H1 (cell line): ENCODE data around the gene UBQLN1. TPM values are rescaled to one million over a fixed set of nuclear protein-coding genes. Genes with fewer than 3 reads are reported as not detected.

Experiments used
- ASH2L ChIP-seq: fragments of 200-600, 300-600 bp; sonication (generic); IDR thresholded peaks from one replicate; pipeline ENCODE4 v1.7.1; 2017; ENCODE audit warnings: low read length
- BACH1 ChIP-seq: IDR thresholded peaks from 2 replicates; pipeline ENCODE4 v1.6.1; 2012; ENCODE audit warnings: low read length, improper control_type of control experiment
- CTBP2 ChIP-seq: IDR thresholded peaks from 2 replicates; pipeline ENCODE4 v1.7.0; 2011; ENCODE audit warnings: borderline replicate concordance, mild to moderate bottlenecking, moderate library complexity, mixed read lengths, low read length; ENCODE audit not compliant: insufficient read depth, insufficient read length
- FOSL1 ChIP-seq: IDR thresholded peaks from 2 replicates; pipeline ENCODE4 v1.6.1; 2011; ENCODE audit warnings: mild to moderate bottlenecking, low read depth, low read length, moderate library complexity; ENCODE audit not compliant: insufficient read depth
- GTF2F1 ChIP-seq: IDR thresholded peaks from 2 replicates; pipeline ENCODE4 v1.6.1; 2012; ENCODE audit warnings: low read depth, low read length, improper control_type of control experiment, borderline replicate concordance
- HDAC2 ChIP-seq, 2 experiments: fragments of 300-600 bp in 1 of 2; sonication (generic) in 1 of 2; IDR thresholded peaks; 2 replicates each; pipeline ENCODE4 v1.6.1; 2011 to 2012; ENCODE audit warnings: low read depth in 2 of 2, low read length in 2 of 2, mild to moderate bottlenecking in 2 of 2, moderate library complexity in 2 of 2, borderline replicate concordance in 1 of 2, inconsistent platforms in 1 of 2
- JUN ChIP-seq: IDR thresholded peaks from 2 replicates; pipeline ENCODE4 v1.6.1; 2011; ENCODE audit warnings: low read depth, mild to moderate bottlenecking, improper control_type of control experiment, low read length
- KDM1A ChIP-seq: fragments of 200-600, 300-600 bp; sonication (generic); IDR thresholded peaks from 2 replicates; pipeline ENCODE4 v1.7.1; 2016; ENCODE audit warnings: mild to moderate bottlenecking, low read length, borderline replicate concordance
- MAFK ChIP-seq: IDR thresholded peaks from 2 replicates; pipeline ENCODE4 v1.6.1; 2012; ENCODE audit warnings: low read depth, mild to moderate bottlenecking, improper control_type of control experiment, low read length
- PHF8 ChIP-seq: fragments of 200-600 bp; sonication (generic); conservative IDR thresholded peaks from 2 replicates; pipeline ENCODE4 v1.7.1; 2012; ENCODE audit warnings: low read depth, mild to moderate bottlenecking, inconsistent platforms, low read length, moderate library complexity
- RNF2 ChIP-seq: fragments of 200-900, 300-1000 bp; sonication (generic); IDR thresholded peaks from 2 replicates; pipeline ENCODE4 v1.7.1; 2016; ENCODE audit warnings: borderline replicate concordance, low read depth, mild to moderate bottlenecking, antibody characterized with exemption, low read length; ENCODE audit not compliant: poor library complexity, severe bottlenecking; ENCODE audit errors: missing control alignments
- RXRA ChIP-seq: IDR thresholded peaks from 2 replicates; pipeline ENCODE4 v1.6.1; 2011; ENCODE audit warnings: low read depth, mild to moderate bottlenecking, low read length, moderate library complexity; ENCODE audit not compliant: insufficient read depth
- SAP30 ChIP-seq: fragments of 300-600 bp; sonication (generic); IDR thresholded peaks from 2 replicates; pipeline ENCODE4 v1.7.1; 2012; ENCODE audit warnings: low read length, moderate library complexity, mild to moderate bottlenecking, inconsistent platforms; ENCODE audit not compliant: insufficient read depth, insufficient replicate concordance
- SIN3A ChIP-seq, 2 experiments: IDR thresholded peaks in 1 of 2; conservative IDR thresholded peaks in 1 of 2; 2 replicates each; pipeline ENCODE4 v1.6.1; 2011 to 2012; ENCODE audit warnings: low read length in 2 of 2, improper control_type of control experiment in 1 of 2, low read depth in 1 of 2, mild to moderate bottlenecking in 1 of 2
- SIX5 ChIP-seq: IDR thresholded peaks from 2 replicates; pipeline ENCODE4 v1.6.1; 2011; ENCODE audit warnings: mild to moderate bottlenecking, low read depth, low read length
- SP2 ChIP-seq: IDR thresholded peaks from 2 replicates; pipeline ENCODE4 v1.6.1; 2012; ENCODE audit warnings: mild to moderate bottlenecking, low read length, inconsistent platforms
- SP4 ChIP-seq: IDR thresholded peaks from 2 replicates; pipeline ENCODE4 v1.6.1; 2012; ENCODE audit warnings: low read length, inconsistent platforms
- SUZ12 ChIP-seq: fragments of 200-600 bp; sonication (generic); IDR thresholded peaks from 2 replicates; pipeline ENCODE4 v1.6.1; 2012; ENCODE audit warnings: mild to moderate bottlenecking, inconsistent platforms, low read length, moderate library complexity, mixed read lengths
- TAF7 ChIP-seq: optimal IDR thresholded peaks from 2 replicates; pipeline ENCODE3; 2011; ENCODE audit warnings: low read depth, mild to moderate bottlenecking, inconsistent platforms, low read length, moderate library complexity, borderline replicate concordance
- TEAD4 ChIP-seq: IDR thresholded peaks from 2 replicates; pipeline ENCODE4 v1.6.1; 2012; ENCODE audit warnings: low read depth, low read length, inconsistent platforms, mixed read lengths
- polyA plus RNA-seq, 7 experiments: library from polyadenylated mRNA; depleted of rRNA in 3 of 7; stranded (reverse) in 5 of 7; unstranded in 2 of 7; fragments of >200 nt in 5 of 7; fragments of 200-250 nt in 2 of 7; gene quantifications; 1 replicate in 5 of 7; 2 replicates in 1 of 7; 4 replicates in 1 of 7; pipeline versions ENCODE4 v1.2.1 to v1.2.3, GENCODE V29; 2011 to 2013; ENCODE audit warnings: missing spikeins in 2 of 7, mixed read lengths in 2 of 7
- total RNA-seq: library from RNA; stranded (reverse); fragmentation: NEBNext Ultra II Directional; extraction: Animal tissue kit (Norgen Biotek cat#: 25700); gene quantifications from 2 replicates; pipeline ENCODE4 v1.2.1, GENCODE V29; 2021
- TF ChIP-seq, protein P1 (sequence below): IDR thresholded peaks from 2 replicates; pipeline ENCODE4 v1.6.1; 2012; ENCODE audit warnings: inconsistent platforms

The UBQLN1 gene
- total and polyA plus RNA-seq, 2 of the 8 experiments (the other 6 are each of a cell fraction or from before 2014, with no cell fraction given), result 62.4 to 105 TPM

GRCh38 chr9:83707768-83708514 lies at the start of gene UBQLN1 (continued):
- TF ChIP-seq FOSL1 (no peak), CTBP2 (peak; percentile 58), PHF8 (peak; percentile 88), KDM1A (no peak), TEAD4 (0 out of 2 replicates have a peak, but pooled peaks have one; percentile 17), MAFK (peak; percentile 73; the same call in 1 of the 2 replicates), SIX5 (no peak), SIN3A (conservative IDR thresholded peaks at IDR 0.05 in 1 of 2, IDR thresholded peaks at IDR 0.05 in 1 of 2; ENCODE audit: low read depth in 1 of 2, low read length in 2 of 2) (peak in 1 of 2 experiments; percentile 96; a peak in 2 of 4 replicates), ASH2L (peak; percentile 94), RXRA (no peak), BACH1 (peak; percentile 50; the same call in 1 of the 2 replicates), SP2 (no peak), SUZ12 (no peak), SAP30 (peak; percentile 93), TAF7 (peak; percentile 24), HDAC2 (IDR thresholded peaks at IDR 0.05; ENCODE audit: borderline replicate concordance in 1 of 2, low read depth in 2 of 2, low read length in 2 of 2) (peak in 1 of 2 experiments; percentile 94; a peak in 2 of 4 replicates), JUN (peak; percentile 57; the same call in 1 of the 2 replicates), SP4 (no peak), GTF2F1 (no peak), RNF2 (no peak)
- TF ChIP-seq, protein P1, sequence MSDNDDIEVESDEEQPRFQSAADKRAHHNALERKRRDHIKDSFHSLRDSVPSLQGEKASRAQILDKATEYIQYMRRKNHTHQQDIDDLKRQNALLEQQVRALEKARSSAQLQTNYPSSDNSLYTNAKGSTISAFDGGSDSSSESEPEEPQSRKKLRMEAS, result peak; percentile 65
